ENCODE measurements around the gene OCIAD1. TPM values are rescaled to one million over a fixed set of nuclear protein-coding genes. Genes with fewer than 3 reads are reported as not detected.
"Not testable (repeated sequence)": the region's sequence is repeated elsewhere in the genome, so short reads cannot be mapped to it uniquely, and the experiment has no call there.

Gene OCIAD1
- total RNA-seq, 1 experiment from 2014 or later: 110 TPM

- H3K9me3 ChIP-seq (ENCODE audit: insufficient read depth, low read depth): no peaks in the 10 kb centered on the region
- H3K4me2 ChIP-seq: no peak overlapping the region
- H3K27ac ChIP-seq: no peak overlapping the region
- H2AFZ ChIP-seq: no peak overlapping the region
- H3K79me2 ChIP-seq (ENCODE audit: low read depth): peaks cover 68% of the 10 kb centered on the region
- TF ChIP-seq EZH2 (IDR thresholded peaks at IDR 0.05; ENCODE audit: low read depth) (no peak), CTCF (conservative IDR thresholded peaks at IDR 0.05) (no peak)
- DNase-seq: no peak
- no peaks in the 10 kb centered on the region for H3K27me3 ChIP-seq (ENCODE audit: insufficient read depth, low read depth)
- H4K20me1 ChIP-seq (ENCODE audit: insufficient read depth): no peaks in the 10 kb centered on the region; the same call in 1 of the 2 replicates
- no peaks in the 10 kb centered on the region for H3F3A ChIP-seq (ENCODE audit: insufficient read depth, low read depth)
- peaks cover 14% of the 10 kb centered on the region for H3K4me1 ChIP-seq (replicated peaks; ENCODE audit: insufficient read depth)
- CTCF ChIA-PET: no interaction called here
- intact Hi-C loops (cut with micrococcal nuclease; ENCODE audit: unreplicated experiment): no loop called here
- POLR2A ChIA-PET (ENCODE audit: unreplicated experiment): no interaction called here
- peaks cover 60% of the 10 kb centered on the region for H3K36me3 ChIP-seq (ENCODE audit: low read depth)
- no peaks in the 10 kb centered on the region for H3K9me2 ChIP-seq (ENCODE audit: insufficient read depth)
- BruUV-seq (replicated peaks): no TSS peak
- H3K4me3 ChIP-seq: no peak overlapping the region
These were observed 5.8 kb downstream of the OCIAD1 start for GRCh38 chr4:48836658-48837057.

GRCh38 chr4:48841045-48841827 is 10.3 kb downstream of the OCIAD1 start:
- H3K4me1 ChIP-seq (replicated peaks; ENCODE audit: insufficient read depth): no peaks in the 10 kb centered on the region
- intact Hi-C loops (cut with micrococcal nuclease; ENCODE audit: unreplicated experiment): no loop called here
- no peaks in the 10 kb centered on the region for H3K27me3 ChIP-seq (ENCODE audit: insufficient read depth, low read depth)
- no peak for TF ChIP-seq CTCF (conservative IDR thresholded peaks at IDR 0.05)
- no peak for TF ChIP-seq EZH2 (IDR thresholded peaks at IDR 0.05; ENCODE audit: low read depth)
- H3K4me2 ChIP-seq: no peak overlapping the region
- H3F3A ChIP-seq (ENCODE audit: insufficient read depth, low read depth): no peaks in the 10 kb centered on the region
- H3K79me2 ChIP-seq (ENCODE audit: low read depth): peaks cover 37% of the 10 kb centered on the region
- no peaks in the 10 kb centered on the region for H3K9me2 ChIP-seq (ENCODE audit: insufficient read depth)
- no peak for DNase-seq
- no TSS peak for BruUV-seq (replicated peaks)
- no peak overlapping the region for H3K27ac ChIP-seq
- no peak overlapping the region for H3K4me3 ChIP-seq
- H4K20me1 ChIP-seq (ENCODE audit: insufficient read depth): peaks cover 7% of the 10 kb centered on the region
- POLR2A ChIA-PET (ENCODE audit: unreplicated experiment): no interaction called here
- no peaks in the 10 kb centered on the region for H3K9me3 ChIP-seq (ENCODE audit: insufficient read depth, low read depth)
- CTCF ChIA-PET: no interaction called here
- H3K36me3 ChIP-seq (ENCODE audit: low read depth): peaks cover 48% of the 10 kb centered on the region
- H2AFZ ChIP-seq: no peak overlapping the region

- Histone ChIP-seq H3K4me3 (no peak overlapping the region), H3K9me3 (ENCODE audit: insufficient read depth, low read depth) (no peaks in the 10 kb centered on the region), H3K36me3 (ENCODE audit: low read depth) (peaks cover 37% of the 10 kb centered on the region), H3F3A (ENCODE audit: insufficient read depth, low read depth) (no peaks in the 10 kb centered on the region), H2AFZ (no peak overlapping the region), H3K4me1 (replicated peaks; ENCODE audit: insufficient read depth) (no peaks in the 10 kb centered on the region), H4K20me1 (ENCODE audit: insufficient read depth) (peaks cover 7% of the 10 kb centered on the region), H3K4me2 (no peak overlapping the region), H3K9me2 (ENCODE audit: insufficient read depth) (no peaks in the 10 kb centered on the region), H3K79me2 (ENCODE audit: low read depth) (peaks cover 27% of the 10 kb centered on the region), H3K27me3 (ENCODE audit: insufficient read depth, low read depth) (no peaks in the 10 kb centered on the region), H3K27ac (no peak overlapping the region)
- DNase-seq: no peak
- ChIA-PET POLR2A (ENCODE audit: unreplicated experiment) (no interaction called here), CTCF (no interaction called here)
- intact Hi-C loops (cut with micrococcal nuclease; ENCODE audit: unreplicated experiment): loop anchor here (5.0 kb wide), 1 partner anchor 117 kb away; no protein-coding TSS in a partner anchor
- TF ChIP-seq CTCF (conservative IDR thresholded peaks at IDR 0.05) (no peak), EZH2 (IDR thresholded peaks at IDR 0.05; ENCODE audit: low read depth) (no peak)
- BruUV-seq (replicated peaks): no TSS peak
These were observed 14.0 kb downstream of the OCIAD1 start for GRCh38 chr4:48844843-48845242.

GRCh38 chr4:48848799-48849198 is 17.9 kb downstream of the OCIAD1 start:
- intact Hi-C loops (cut with micrococcal nuclease; ENCODE audit: unreplicated experiment): loop anchor here (5.0 kb wide), 1 partner anchor 114 kb away; no protein-coding TSS in a partner anchor
- not testable (repeated sequence) for DNase-seq; H3K4me2 ChIP-seq; H3K9me2 ChIP-seq (ENCODE audit: insufficient read depth); H3K27me3 ChIP-seq (ENCODE audit: insufficient read depth, low read depth); H4K20me1 ChIP-seq (ENCODE audit: insufficient read depth); BruUV-seq (replicated peaks); H3K9me3 ChIP-seq (ENCODE audit: insufficient read depth, low read depth); H3K27ac ChIP-seq; H2AFZ ChIP-seq; H3K4me1 ChIP-seq (replicated peaks; ENCODE audit: insufficient read depth); H3K4me3 ChIP-seq; H3F3A ChIP-seq (ENCODE audit: insufficient read depth, low read depth)
- ChIA-PET POLR2A (ENCODE audit: unreplicated experiment) (interaction anchor here (0.6 kb wide), 1 partner anchor 44 kb away, joined by 3 read pairs; no protein-coding TSS in a partner anchor), CTCF (interaction anchor here (0.7 to 0.9 kb wide), 2 partner anchors 97 to 272 kb away, joined by 3 read pairs; no protein-coding TSS in a partner anchor)
- Histone ChIP-seq H3K36me3 (ENCODE audit: low read depth) (peaks cover 33% of the 10 kb centered on the region), H3K79me2 (ENCODE audit: low read depth) (peaks cover 16% of the 10 kb centered on the region)
